Liver (tissue), 3 donors: ENCODE results near the gene ATP10A.

ENCODE experiments used
- ATF3 ChIP-seq: IDR thresholded peaks from 2 replicates; pipeline ENCODE4 v1.6.1; 2016; ENCODE audit warnings: antibody characterized with exemption
- CTCF ChIP-seq: fragments of 150-350 bp; IDR thresholded peaks from 2 replicates; pipeline ENCODE4 v1.5.1; 2017; ENCODE audit warnings: improper control_type of control experiment, low read depth, low read length; ENCODE audit not compliant: missing input control
- JUND ChIP-seq, 2 donors: IDR thresholded peaks; 2 replicates each; pipeline ENCODE4 v1.6.1; 2016; ENCODE audit warnings: antibody characterized with exemption in 2 of 2
- MAX ChIP-seq: IDR thresholded peaks from 2 replicates; pipeline ENCODE4 v1.6.1; 2016; ENCODE audit warnings: antibody characterized with exemption
- RAD21 ChIP-seq, 2 donors: IDR thresholded peaks; 2 replicates each; pipeline ENCODE4 v1.6.1; 2016; ENCODE audit warnings: antibody characterized with exemption in 2 of 2, mild to moderate bottlenecking in 2 of 2
- REST ChIP-seq: IDR thresholded peaks from 2 replicates; pipeline ENCODE4 v1.6.1; 2016; ENCODE audit warnings: antibody characterized with exemption, mild to moderate bottlenecking
- SP1 ChIP-seq: IDR thresholded peaks from 2 replicates; pipeline ENCODE4 v1.6.1; 2018; ENCODE audit warnings: antibody characterized with exemption, mild to moderate bottlenecking
- TAF1 ChIP-seq: conservative IDR thresholded peaks from 2 replicates; pipeline ENCODE4 v1.6.1; 2016; ENCODE audit warnings: antibody characterized with exemption, mild to moderate bottlenecking
- ZBTB33 ChIP-seq: IDR thresholded peaks from 2 replicates; pipeline ENCODE4 v1.6.1; 2016; ENCODE audit warnings: antibody characterized with exemption
- donor health status: healthy.
- donor health status: healthy.

- no peak for TF ChIP-seq ATF3
- TF ChIP-seq CTCF: no peak
- TF ChIP-seq ZBTB33: no peak
- TF ChIP-seq RAD21 (IDR thresholded peaks at IDR 0.05): no peak
- no peak for TF ChIP-seq TAF1
- no peak for TF ChIP-seq MAX
- TF ChIP-seq REST: no peak
- TF ChIP-seq JUND (IDR thresholded peaks at IDR 0.05): no peak
- no peak for TF ChIP-seq SP1
Measured at GRCh38 chr15:25891081-25891480, 28.0 kb upstream of the ATP10A start.
